ENCODE results near the gene KRTAP5-5.
A peak's percentile ranks its signal among the peaks of the same experiment; 100 is the strongest.
"Not testable (repeated sequence)": the region's sequence is repeated elsewhere in the genome, so short reads cannot be mapped to it uniquely, and the experiment has no call there.

KRTAP5-5 gene

GRCh38 chr11:1643146-1643690 is 13.6 kb downstream of the KRTAP5-5 start:
- no peak for DNase-seq

- no peak for DNase-seq
These were observed 15.2 kb downstream of the KRTAP5-5 start for GRCh38 chr11:1644601-1645356.

- DNase-seq, result no peak
These were observed 15.8 kb downstream of the KRTAP5-5 start for GRCh38 chr11:1645357-1645821.

GRCh38 chr11:1646540-1646939 is 17.0 kb downstream of the KRTAP5-5 start:
- DNase-seq, result not testable (repeated sequence)

GRCh38 chr11:1647901-1648652 is 18.5 kb downstream of the KRTAP5-5 start:
- DNase-seq, result no peak

GRCh38 chr11:1648653-1649420 is 19.3 kb downstream of the KRTAP5-5 start:
- no peak for DNase-seq

GRCh38 chr11:1650034-1650917 is 20.7 kb downstream of the KRTAP5-5 start:
- DNase-seq, result no peak

GRCh38 chr11:1650918-1651262 is 21.3 kb downstream of the KRTAP5-5 start:
- no peak for DNase-seq

GRCh38 chr11:1651411-1651980 is 21.9 kb downstream of the KRTAP5-5 start:
- DNase-seq, result no peak

- no peak for DNase-seq
These were observed 22.5 kb downstream of the KRTAP5-5 start for GRCh38 chr11:1652026-1652425.

GRCh38 chr11:1652442-1652770 is 22.8 kb downstream of the KRTAP5-5 start:
- DNase-seq, result no peak

- DNase-seq, result peak; percentile 47
These were observed 23.4 kb downstream of the KRTAP5-5 start for GRCh38 chr11:1652771-1653540.

GRCh38 chr11:1653541-1654387 is 24.2 kb downstream of the KRTAP5-5 start:
- no peak for DNase-seq

- DNase-seq, result no peak
These were observed 25.0 kb downstream of the KRTAP5-5 start for GRCh38 chr11:1654388-1655167.

- no peak for DNase-seq
These were observed 25.8 kb downstream of the KRTAP5-5 start for GRCh38 chr11:1655168-1656060.

- DNase-seq, result no peak
These were observed 26.5 kb downstream of the KRTAP5-5 start for GRCh38 chr11:1656061-1656441.

GRCh38 chr11:1656670-1657069 is 27.1 kb downstream of the KRTAP5-5 start:
- no peak for DNase-seq

GRCh38 chr11:1659506-1659905 is 29.9 kb downstream of the KRTAP5-5 start:
- no peak for DNase-seq
